ENCODE results near the gene PRDX2. TPM values are rescaled to one million over a fixed set of nuclear protein-coding genes. Genes with fewer than 3 reads are reported as not detected.

The PRDX2 gene
- total RNA-seq, 1 donor from 2014 or later, result 166 TPM

DNA sequence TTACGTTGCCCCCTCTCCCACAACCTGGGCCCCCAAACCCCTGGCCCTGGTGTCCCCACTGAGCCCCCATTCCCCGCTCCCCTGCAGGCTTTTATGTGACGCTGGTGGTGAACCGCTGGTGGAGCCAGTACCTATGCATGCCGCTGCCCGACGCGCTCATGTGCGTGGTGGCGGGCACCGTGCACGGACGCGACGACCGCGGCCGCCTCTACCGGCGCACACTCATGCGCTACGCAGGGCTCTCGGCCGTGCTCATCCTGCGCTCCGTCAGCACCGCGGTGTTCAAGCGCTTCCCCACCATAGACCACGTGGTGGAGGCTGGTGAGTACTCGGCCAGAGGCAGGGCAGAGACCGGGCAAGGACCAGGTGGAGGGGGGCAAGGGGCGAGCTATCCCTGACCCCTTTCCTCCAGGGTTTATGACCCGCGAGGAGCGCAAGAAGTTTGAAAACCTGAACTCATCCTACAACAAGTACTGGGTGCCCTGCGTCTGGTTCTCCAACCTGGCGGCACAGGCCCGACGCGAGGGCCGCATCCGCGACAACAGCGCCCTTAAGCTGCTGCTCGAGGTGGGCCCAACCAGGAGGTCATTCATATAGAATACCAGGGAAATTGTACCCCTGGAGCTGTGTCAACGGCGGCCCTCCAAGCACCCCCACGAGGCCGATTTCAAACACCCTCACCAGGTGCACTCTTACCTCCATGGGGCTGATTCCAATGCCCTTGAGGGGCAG, 47.0 kb downstream of the PRDX2 start:
- Histone ChIP-seq H3K4me3 (ENCODE audit: insufficient read depth, low read depth, low read length) (no peak overlapping the region), H3K4me2 (ENCODE audit: low read length) (no peak overlapping the region), H3K9ac (ENCODE audit: low read length) (no peak overlapping the region), H2AFZ (ENCODE audit: low read depth, low read length) (no peak overlapping the region), H3K36me3 (ENCODE audit: insufficient read depth, low read length) (no peaks in the 10 kb centered on the region), H3K4me1 (ENCODE audit: insufficient read depth, low read length) (no peaks in the 10 kb centered on the region), H3K27ac (ENCODE audit: low read depth, low read length) (no peak overlapping the region), H3K79me2 (ENCODE audit: insufficient read depth, low read length) (no peaks in the 10 kb centered on the region), H3K9me3 (ENCODE audit: insufficient read depth, low read depth, low read length) (no peaks in the 10 kb centered on the region), H3K27me3 (ENCODE audit: insufficient read depth, low read length) (peaks cover 8% of the 10 kb centered on the region), H4K20me1 (ENCODE audit: insufficient read depth, low read length) (no peaks in the 10 kb centered on the region)
- Mint-ChIP-seq H3K4me3 (ENCODE audit: unreplicated experiment) (no peak overlapping the region), H3K4me1 (ENCODE audit: low read depth, unreplicated experiment) (no peaks in the 10 kb centered on the region), H3K36me3 (ENCODE audit: low read depth, unreplicated experiment) (no peaks in the 10 kb centered on the region), H3K27ac (ENCODE audit: unreplicated experiment) (no peak overlapping the region), H3K27me3 (ENCODE audit: low read depth, unreplicated experiment) (peaks cover 36% of the 10 kb centered on the region), H3K9me3 (ENCODE audit: unreplicated experiment) (peaks cover 4% of the 10 kb centered on the region)
- no peak for TF ChIP-seq EZH2 (IDR thresholded peaks at IDR 0.05; ENCODE audit: insufficient read depth, low read length)
- TF ChIP-seq CTCF (IDR thresholded peaks at IDR 0.05; ENCODE audit: insufficient read depth, low read depth, low read length), result no peak
- DNase-seq (ENCODE audit: low read depth), result no peak
- FAIRE-seq, result no peak

DNA sequence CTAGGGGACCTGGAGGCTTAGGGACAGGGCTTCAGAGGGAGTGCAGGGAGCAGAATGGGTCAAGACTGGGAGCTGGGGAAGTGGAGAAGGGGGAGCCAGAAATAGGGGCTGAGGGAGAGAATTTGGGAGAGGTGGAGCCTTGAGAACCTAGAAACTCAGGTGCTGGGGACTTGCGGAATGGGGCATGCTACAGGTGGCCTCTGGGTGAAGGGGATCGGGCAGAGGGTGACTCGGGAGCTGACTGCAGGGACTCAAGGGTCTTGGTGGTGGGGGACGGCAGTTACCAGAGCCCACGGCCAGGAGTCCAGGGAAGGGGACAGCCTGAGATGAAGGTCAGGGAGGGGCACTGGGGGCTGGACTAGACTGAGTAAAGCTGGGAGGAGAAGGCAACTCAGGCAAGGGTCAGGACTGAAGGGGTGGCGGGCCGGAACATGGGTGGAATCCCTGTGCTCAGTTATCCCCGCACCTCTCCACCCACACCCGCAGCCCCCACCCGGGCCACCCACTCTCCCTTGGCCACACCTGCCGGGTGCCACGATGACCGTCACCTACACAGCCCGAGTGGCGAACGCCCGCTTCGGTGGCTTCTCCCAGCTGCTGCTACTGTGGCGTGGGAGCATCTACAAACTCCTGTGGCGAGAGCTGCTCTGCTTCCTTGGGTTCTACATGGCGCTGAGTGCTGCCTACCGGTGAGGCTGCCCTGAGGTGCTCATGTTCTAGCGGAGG, 49.4 kb downstream of the PRDX2 start:
- Mint-ChIP-seq H3K27ac (ENCODE audit: unreplicated experiment) (no peak overlapping the region), H3K36me3 (ENCODE audit: low read depth, unreplicated experiment) (peaks cover 11% of the 10 kb centered on the region), H3K4me3 (ENCODE audit: unreplicated experiment) (no peak overlapping the region), H3K4me1 (ENCODE audit: low read depth, unreplicated experiment) (no peaks in the 10 kb centered on the region), H3K9me3 (ENCODE audit: unreplicated experiment) (peaks cover 4% of the 10 kb centered on the region), H3K27me3 (ENCODE audit: low read depth, unreplicated experiment) (peaks cover 39% of the 10 kb centered on the region)
- no peaks in the 10 kb centered on the region for H4K20me1 ChIP-seq (ENCODE audit: insufficient read depth, low read length)
- no peak overlapping the region for H3K4me2 ChIP-seq (ENCODE audit: low read length)
- no peak overlapping the region for H3K4me3 ChIP-seq (ENCODE audit: insufficient read depth, low read depth, low read length)
- no peak overlapping the region for H2AFZ ChIP-seq (ENCODE audit: low read depth, low read length)
- TF ChIP-seq CTCF (IDR thresholded peaks at IDR 0.05; ENCODE audit: insufficient read depth, low read depth, low read length) (no peak), EZH2 (IDR thresholded peaks at IDR 0.05; ENCODE audit: insufficient read depth, low read length) (no peak)
- H3K4me1 ChIP-seq (ENCODE audit: insufficient read depth, low read length), result no peaks in the 10 kb centered on the region
- DNase-seq (ENCODE audit: low read depth) (no peak), FAIRE-seq (no peak)
- H3K9ac ChIP-seq (ENCODE audit: low read length), result no peak overlapping the region
- no peak overlapping the region for H3K27ac ChIP-seq (ENCODE audit: low read depth, low read length)
- peaks cover 8% of the 10 kb centered on the region for H3K27me3 ChIP-seq (ENCODE audit: insufficient read depth, low read length)
- H3K36me3 ChIP-seq (ENCODE audit: insufficient read depth, low read length), result peaks cover 5% of the 10 kb centered on the region
- H3K9me3 ChIP-seq (ENCODE audit: insufficient read depth, low read depth, low read length), result peaks cover 7% of the 10 kb centered on the region
- H3K79me2 ChIP-seq (ENCODE audit: insufficient read depth, low read length), result no peaks in the 10 kb centered on the region

- H3K9me3 ChIP-seq (ENCODE audit: insufficient read depth, low read depth, low read length), result peaks cover 10% of the 10 kb centered on the region
- no peaks in the 10 kb centered on the region for H3K4me1 ChIP-seq (ENCODE audit: insufficient read depth, low read length)
- H3K36me3 ChIP-seq (ENCODE audit: insufficient read depth, low read length), result peaks cover 7% of the 10 kb centered on the region
- no peak for DNase-seq (ENCODE audit: low read depth)
- no peaks in the 10 kb centered on the region for H3K79me2 ChIP-seq (ENCODE audit: insufficient read depth, low read length)
- no peak for FAIRE-seq
- peaks cover 8% of the 10 kb centered on the region for H3K27me3 ChIP-seq (ENCODE audit: insufficient read depth, low read length)
- Mint-ChIP-seq H3K9me3 (ENCODE audit: unreplicated experiment) (peaks cover 4% of the 10 kb centered on the region), H3K36me3 (ENCODE audit: low read depth, unreplicated experiment) (peaks cover 11% of the 10 kb centered on the region), H3K4me3 (ENCODE audit: unreplicated experiment) (peak within 1 kb of the TSS; percentile 51), H3K27ac (ENCODE audit: unreplicated experiment) (no peak within 1 kb of the TSS), H3K4me1 (ENCODE audit: low read depth, unreplicated experiment) (no peaks in the 10 kb centered on the region), H3K27me3 (ENCODE audit: low read depth, unreplicated experiment) (peaks cover 39% of the 10 kb centered on the region)
- no peaks in the 10 kb centered on the region for H4K20me1 ChIP-seq (ENCODE audit: insufficient read depth, low read length)
- TF ChIP-seq EZH2 (IDR thresholded peaks at IDR 0.05; ENCODE audit: insufficient read depth, low read length) (no peak), CTCF (IDR thresholded peaks at IDR 0.05; ENCODE audit: insufficient read depth, low read depth, low read length) (no peak)
- H3K4me2 ChIP-seq (ENCODE audit: low read length), result no peak within 1 kb of the TSS
- no peak within 1 kb of the TSS for H3K27ac ChIP-seq (ENCODE audit: low read depth, low read length)
- H3K9ac ChIP-seq (ENCODE audit: low read length), result no peak within 1 kb of the TSS
- no peak within 1 kb of the TSS for H3K4me3 ChIP-seq (ENCODE audit: insufficient read depth, low read depth, low read length)
- H2AFZ ChIP-seq (ENCODE audit: low read depth, low read length), result no peak within 1 kb of the TSS
Measured at GRCh38 chr19:12751635-12752034, 50.0 kb downstream of the PRDX2 start, which contains the start of gene BEST2. BEST2 (plus strand) TSS chr19:12751791; CDS start chr19:12752593, 802 bp downstream.

Measured in astrocyte (in vitro differentiated cells and primary cell).